Activated T-cell treated with anti-CD3 and anti-CD28 coated beads, Interleukin-2, amount 50 U/mL, for 4 hours (primary cell): ENCODE results near the gene PIWIL1. TPM values are rescaled to one million over a fixed set of nuclear protein-coding genes. Genes with fewer than 3 reads are reported as not detected.

Experiments
- ATAC-seq, 2 donors: fragments of 200-7000 bp; cut with Tn5 transposase; one replicate each; pipeline ENCODE4 v1.10.0; 2021
- DNase-seq: peaks from one replicate; pipeline ENCODE4 v3.0.0-alpha.2; 2020
- H3K27me3 Mint-ChIP-seq: one replicate; pipeline ENCODE4 v1.8.0; 2021; ENCODE audit warnings: low read depth, mixed read lengths
- H3K36me3 Mint-ChIP-seq: one replicate; pipeline ENCODE4 v1.8.0; 2022; ENCODE audit warnings: mixed read lengths; ENCODE audit not compliant: insufficient read depth
- H3K4me1 Mint-ChIP-seq: one replicate; pipeline ENCODE4 v1.8.0; 2021; ENCODE audit warnings: low read depth, mixed read lengths
- H3K4me3 Mint-ChIP-seq: one replicate; pipeline ENCODE4 v1.8.0; 2021; ENCODE audit warnings: mild to moderate bottlenecking, moderate library complexity, mixed read lengths
- H3K9me3 Mint-ChIP-seq: one replicate; pipeline ENCODE4 v1.8.0; 2021; ENCODE audit warnings: mixed read lengths
- total RNA-seq, 3 donors: library from RNA; stranded (reverse); gene quantifications; one replicate each; pipeline ENCODE4 v1.2.1, GENCODE V29; 2021

The PIWIL1 gene
- total RNA-seq, 3 donors from 2014 or later = not detected

GRCh38 chr12:130374083-130374482 is 36.4 kb downstream of the PIWIL1 start:
- Mint-ChIP-seq H3K36me3 (no peaks in the 10 kb centered on the region), H3K27me3 (peaks cover 10% of the 10 kb centered on the region), H3K4me3 (no peak overlapping the region), H3K4me1 (no peaks in the 10 kb centered on the region), H3K9me3 (no peaks in the 10 kb centered on the region)
- no peak for DNase-seq
- no peak for ATAC-seq

GRCh38 chr12:130375296-130376287 is 37.9 kb downstream of the PIWIL1 start:
- Mint-ChIP-seq H3K4me1 (no peaks in the 10 kb centered on the region), H3K27me3 (peaks cover 7% of the 10 kb centered on the region), H3K4me3 (no peak overlapping the region), H3K36me3 (no peaks in the 10 kb centered on the region), H3K9me3 (no peaks in the 10 kb centered on the region)
- ATAC-seq = no peak
- no peak for DNase-seq

DNA sequence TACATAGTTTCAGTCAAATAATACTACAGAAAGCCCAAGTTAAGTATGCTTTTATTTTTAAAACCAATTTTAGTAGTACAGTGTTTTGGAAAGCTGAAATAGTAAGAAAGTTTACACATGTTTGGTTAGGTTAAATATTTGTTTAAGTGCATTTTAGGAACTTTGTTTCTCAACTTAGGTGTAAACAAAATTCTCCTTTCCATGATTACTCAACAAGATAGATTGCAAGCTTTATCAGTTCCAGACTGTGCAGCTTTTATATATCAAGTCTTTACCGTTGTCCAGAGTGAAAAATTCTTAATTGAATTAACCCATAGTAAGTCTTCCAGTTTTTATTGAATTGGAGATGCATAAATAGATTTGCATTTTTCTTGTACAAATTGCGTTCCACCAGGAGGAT is 45.1 kb downstream of the PIWIL1 start:
- Mint-ChIP-seq H3K4me3 (no peak overlapping the region), H3K27me3 (peaks cover 14% of the 10 kb centered on the region), H3K4me1 (no peaks in the 10 kb centered on the region), H3K9me3 (peaks cover 14% of the 10 kb centered on the region), H3K36me3 (no peaks in the 10 kb centered on the region)
- no peak for DNase-seq
- no peak for ATAC-seq

- H3K36me3 Mint-ChIP-seq = no peaks in the 10 kb centered on the region
- H3K4me3 Mint-ChIP-seq = no peak overlapping the region
- no peaks in the 10 kb centered on the region for H3K4me1 Mint-ChIP-seq
- H3K9me3 Mint-ChIP-seq = peaks cover 18% of the 10 kb centered on the region
- DNase-seq = no peak
- H3K27me3 Mint-ChIP-seq = peaks cover 14% of the 10 kb centered on the region
- ATAC-seq = no peak
Measured at GRCh38 chr12:130384234-130384633, 46.5 kb downstream of the PIWIL1 start.

DNA sequence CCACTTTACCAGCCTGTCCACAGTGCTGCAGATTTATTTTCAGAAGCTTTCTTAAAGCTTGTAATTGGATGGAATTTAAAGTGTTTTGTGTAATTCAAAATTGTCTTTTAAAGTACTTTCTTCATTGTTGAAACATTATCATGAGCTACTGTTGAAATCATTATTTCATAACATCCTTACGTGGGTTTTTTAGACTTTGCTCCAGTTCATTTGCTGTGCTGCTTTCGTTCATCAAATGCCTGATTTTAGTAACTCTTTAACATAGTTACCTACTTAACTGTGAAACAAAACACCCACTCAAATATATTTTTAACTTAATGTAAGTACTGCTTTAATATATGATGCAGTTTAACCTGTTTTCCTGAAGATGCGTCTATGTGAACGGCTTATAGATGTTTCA is 47.5 kb downstream of the PIWIL1 start:
- Mint-ChIP-seq H3K36me3 (no peaks in the 10 kb centered on the region), H3K27me3 (peaks cover 14% of the 10 kb centered on the region), H3K4me1 (no peaks in the 10 kb centered on the region), H3K9me3 (peaks cover 22% of the 10 kb centered on the region), H3K4me3 (no peak overlapping the region)
- DNase-seq (no peak), ATAC-seq (no peak)

DNA sequence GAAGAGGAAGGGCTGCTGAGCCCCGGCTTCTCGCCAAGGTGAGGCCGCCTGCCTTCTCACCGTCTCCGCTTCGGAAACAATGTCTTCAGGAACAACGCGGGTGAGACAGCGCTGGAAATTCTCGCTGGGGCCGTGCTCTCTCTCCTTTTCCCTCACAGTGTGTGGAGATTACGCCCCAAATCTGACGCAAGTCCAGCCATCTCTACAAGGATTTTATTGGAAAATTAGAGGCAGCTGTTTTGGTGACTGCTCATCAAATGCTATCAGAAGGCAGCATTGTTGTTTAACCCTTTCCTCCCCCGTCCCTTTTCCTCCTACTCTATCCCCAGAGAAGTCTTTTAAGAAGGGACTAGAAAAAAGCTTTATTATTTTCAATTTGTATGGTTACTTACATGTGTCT is 53.5 kb downstream of the PIWIL1 start:
- Mint-ChIP-seq H3K4me1 (no peaks in the 10 kb centered on the region), H3K4me3 (no peak overlapping the region)

GRCh38 chr12:130394906-130395305 is 57.2 kb downstream of the PIWIL1 start:
- no peaks in the 10 kb centered on the region for H3K9me3 Mint-ChIP-seq
- DNase-seq = no peak
- H3K4me3 Mint-ChIP-seq = no peak overlapping the region
- peaks cover 7% of the 10 kb centered on the region for H3K27me3 Mint-ChIP-seq
- no peaks in the 10 kb centered on the region for H3K4me1 Mint-ChIP-seq
- H3K36me3 Mint-ChIP-seq = no peaks in the 10 kb centered on the region
- no peak for ATAC-seq

More for the DNA sequence above, 53.5 kb downstream of the PIWIL1 start:
- peaks cover 3% of the 10 kb centered on the region for H3K27me3 Mint-ChIP-seq
- H3K36me3 Mint-ChIP-seq = no peaks in the 10 kb centered on the region
- DNase-seq = no peak
- H3K9me3 Mint-ChIP-seq = peaks cover 8% of the 10 kb centered on the region
- ATAC-seq = no peak

DNA sequence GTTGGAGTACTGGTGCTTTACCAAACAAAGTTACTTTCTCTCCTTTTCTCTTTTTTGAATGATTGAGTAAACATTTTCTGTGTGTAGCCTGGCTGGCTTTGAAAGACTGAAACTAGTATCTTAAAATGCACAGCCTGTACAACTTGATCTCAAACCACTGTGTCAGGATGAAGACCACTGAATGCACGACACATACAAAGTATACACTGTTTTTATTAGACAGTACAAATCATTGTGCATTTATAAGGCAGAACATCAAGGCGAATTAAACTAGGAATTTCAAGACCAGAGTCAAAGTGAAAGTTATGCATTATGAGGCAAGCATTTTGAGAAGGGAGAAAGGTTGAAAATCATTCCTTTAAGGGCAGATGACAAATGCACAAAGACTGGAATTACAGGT is 59.0 kb downstream of the PIWIL1 start:
- ATAC-seq (no peak), DNase-seq (no peak)
- Mint-ChIP-seq H3K4me3 (no peak overlapping the region), H3K9me3 (no peaks in the 10 kb centered on the region), H3K36me3 (no peaks in the 10 kb centered on the region), H3K4me1 (no peaks in the 10 kb centered on the region), H3K27me3 (peaks cover 7% of the 10 kb centered on the region)

DNA sequence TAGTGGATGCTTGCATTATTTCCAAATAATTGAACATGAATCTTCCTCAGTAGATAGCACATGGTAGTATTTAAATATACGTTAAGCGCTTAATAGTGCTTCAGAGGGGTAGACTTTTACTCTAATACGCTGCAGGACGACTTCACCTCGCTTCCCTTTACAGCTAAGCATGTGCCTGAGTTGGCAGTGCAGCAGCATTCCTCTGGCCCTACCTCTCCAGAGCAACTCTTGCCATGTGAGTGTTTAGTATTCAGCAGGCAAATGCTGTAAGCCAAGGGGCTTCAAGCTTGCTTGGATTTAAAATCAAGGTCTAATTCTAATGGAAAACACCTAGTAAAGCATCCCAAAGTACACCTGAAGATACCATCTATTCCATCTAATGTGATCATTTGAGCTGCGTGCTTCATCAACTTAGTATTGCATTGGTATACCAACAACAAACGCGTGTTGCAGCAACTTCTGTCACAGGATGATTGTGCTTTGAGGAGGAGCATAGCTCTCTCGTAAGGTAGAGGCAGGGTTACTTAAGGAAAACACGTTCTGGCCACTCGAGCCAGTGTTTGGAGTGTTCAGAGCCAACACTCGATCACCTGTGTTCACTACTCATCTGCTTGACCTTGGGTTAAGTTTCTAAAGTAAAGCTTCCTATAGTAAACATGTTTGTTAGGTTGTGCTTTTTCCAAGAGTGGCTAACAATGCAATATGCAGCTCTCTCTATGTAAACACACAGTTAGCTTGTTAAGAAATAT is 60.6 kb downstream of the PIWIL1 start:
- H3K4me3 Mint-ChIP-seq = no peak overlapping the region
- no peaks in the 10 kb centered on the region for H3K9me3 Mint-ChIP-seq
- ATAC-seq = no peak
- no peak for DNase-seq
- H3K27me3 Mint-ChIP-seq = peaks cover 15% of the 10 kb centered on the region
- H3K4me1 Mint-ChIP-seq = no peaks in the 10 kb centered on the region
- H3K36me3 Mint-ChIP-seq = no peaks in the 10 kb centered on the region

DNA sequence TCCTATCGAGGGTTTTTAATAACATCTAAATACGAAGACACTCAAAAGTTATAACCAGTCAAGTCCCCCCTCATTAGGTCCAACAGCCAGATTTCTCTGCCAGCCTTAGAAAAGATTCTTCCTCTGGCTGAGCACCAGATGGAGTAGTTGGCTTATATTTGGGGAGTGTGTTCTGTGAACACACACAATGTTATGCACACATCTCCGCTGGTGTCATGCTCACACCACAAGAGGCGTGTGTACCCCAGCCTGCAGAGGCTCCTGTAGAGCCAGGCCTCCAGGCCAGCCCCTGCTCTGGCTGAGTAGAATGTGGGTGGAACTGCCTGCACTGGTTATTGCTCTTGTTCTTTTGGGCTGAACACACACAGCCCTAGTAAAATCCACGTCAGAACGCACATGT is 64.0 kb downstream of the PIWIL1 start:
- DNase-seq (no peak), ATAC-seq (no peak)
- no peak overlapping the region for H3K4me3 Mint-ChIP-seq
- H3K36me3 Mint-ChIP-seq = no peaks in the 10 kb centered on the region
- H3K9me3 Mint-ChIP-seq = no peaks in the 10 kb centered on the region
- peaks cover 12% of the 10 kb centered on the region for H3K27me3 Mint-ChIP-seq
- H3K4me1 Mint-ChIP-seq = no peaks in the 10 kb centered on the region

- H3K4me1 Mint-ChIP-seq = no peaks in the 10 kb centered on the region
- ATAC-seq = no peak
- no peak overlapping the region for H3K4me3 Mint-ChIP-seq
Measured at GRCh38 chr12:130405332-130405731, 67.6 kb downstream of the PIWIL1 start.

DNA sequence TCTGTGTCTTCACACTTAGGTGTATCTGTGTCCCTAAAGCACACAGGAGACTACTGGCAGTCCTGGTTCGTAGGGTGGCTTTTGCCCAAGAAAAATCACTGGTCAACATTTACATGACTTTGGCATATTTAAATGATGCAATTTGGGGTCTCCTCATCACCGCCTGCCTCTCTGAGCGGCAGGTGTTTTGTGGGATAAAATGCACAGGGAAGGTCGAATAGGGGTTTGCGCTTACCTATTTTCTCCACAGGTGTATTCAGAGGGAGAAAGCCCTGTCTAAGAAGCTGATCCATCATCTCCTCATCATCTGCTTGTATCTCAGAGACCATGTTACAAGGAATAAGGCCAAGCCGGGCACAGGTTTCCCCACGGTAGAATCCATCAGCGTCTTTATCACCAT is 74.7 kb downstream of the PIWIL1 start:
- Mint-ChIP-seq H3K9me3 (no peaks in the 10 kb centered on the region), H3K36me3 (no peaks in the 10 kb centered on the region), H3K4me1 (no peaks in the 10 kb centered on the region), H3K4me3 (no peak overlapping the region), H3K27me3 (no peaks in the 10 kb centered on the region)
- DNase-seq (no peak), ATAC-seq (no peak)

More at GRCh38 chr12:130405332-130405731, 67.6 kb downstream of the PIWIL1 start:
- H3K36me3 Mint-ChIP-seq = no peaks in the 10 kb centered on the region
- no peaks in the 10 kb centered on the region for H3K9me3 Mint-ChIP-seq
- DNase-seq = no peak
- H3K27me3 Mint-ChIP-seq = peaks cover 9% of the 10 kb centered on the region

DNA sequence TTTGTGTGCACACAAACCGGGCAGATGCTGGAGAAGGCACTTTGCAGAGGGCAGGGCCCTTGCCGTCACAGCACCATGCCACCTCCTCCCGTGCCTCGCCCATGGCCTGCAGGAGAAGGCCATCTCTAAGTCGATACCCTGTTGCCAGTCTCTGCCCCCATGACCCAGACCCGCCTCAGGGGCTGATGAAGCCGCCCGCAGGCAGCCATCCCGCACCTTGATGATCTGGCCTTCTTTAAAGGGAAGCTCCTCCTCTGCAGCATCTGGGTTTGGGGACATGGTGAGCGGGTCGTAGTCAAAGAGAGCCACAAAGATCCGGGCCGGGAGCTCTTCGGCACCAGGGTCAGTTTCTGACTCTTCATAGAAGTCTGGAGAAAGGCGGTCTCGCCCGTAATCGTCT is 76.2 kb downstream of the PIWIL1 start:
- Mint-ChIP-seq H3K36me3 (no peaks in the 10 kb centered on the region), H3K4me1 (no peaks in the 10 kb centered on the region)
- ATAC-seq = no peak

DNA sequence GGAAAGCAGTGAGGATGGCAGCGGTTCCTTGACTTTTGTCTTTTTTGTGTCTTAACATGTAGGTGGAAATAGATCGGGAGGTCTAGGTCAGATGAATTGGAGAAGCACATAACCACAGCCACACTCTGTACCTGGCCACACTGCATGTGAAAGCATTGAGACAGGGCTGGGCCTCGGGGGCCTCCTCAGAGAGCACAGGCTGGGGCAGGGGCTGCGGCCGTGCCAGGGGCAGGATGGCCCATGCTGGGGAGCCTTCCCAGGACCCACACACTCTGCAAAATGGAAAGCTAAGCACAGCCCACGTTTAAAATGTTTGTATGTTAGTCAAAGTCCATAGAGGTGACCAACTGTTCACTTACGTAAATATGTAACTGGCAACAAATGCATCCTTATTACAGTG is 76.7 kb downstream of the PIWIL1 start:
- Mint-ChIP-seq H3K9me3 (no peaks in the 10 kb centered on the region), H3K4me1 (no peaks in the 10 kb centered on the region), H3K36me3 (no peaks in the 10 kb centered on the region), H3K27me3 (peaks cover under 1% of the 10 kb centered on the region), H3K4me3 (no peak overlapping the region)
- ATAC-seq (no peak), DNase-seq (no peak)

More for the DNA sequence above, 76.2 kb downstream of the PIWIL1 start:
- no peak overlapping the region for H3K4me3 Mint-ChIP-seq
- H3K27me3 Mint-ChIP-seq = no peaks in the 10 kb centered on the region
- no peak for DNase-seq
- no peaks in the 10 kb centered on the region for H3K9me3 Mint-ChIP-seq

DNA sequence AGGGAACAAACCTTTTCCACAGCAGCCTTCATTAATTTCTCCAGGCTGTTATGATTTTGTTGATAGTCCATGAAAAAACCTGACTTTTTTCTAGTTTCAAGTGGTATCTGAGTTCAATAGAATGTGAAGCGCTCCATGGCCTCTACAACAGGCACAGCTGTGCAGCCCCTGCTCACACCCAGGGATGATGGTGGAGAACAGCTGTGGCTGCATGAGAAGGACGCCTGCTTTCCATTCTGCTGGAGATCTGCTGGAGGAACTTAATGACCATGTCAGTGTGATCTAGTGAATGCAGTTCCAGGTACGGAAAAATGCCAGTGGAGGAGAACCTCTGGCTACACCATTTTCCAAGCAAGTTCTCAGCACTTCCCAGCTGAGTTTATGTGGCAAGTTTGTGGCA is 80.6 kb downstream of the PIWIL1 start:
- no peaks in the 10 kb centered on the region for H3K4me1 Mint-ChIP-seq
- no peaks in the 10 kb centered on the region for H3K36me3 Mint-ChIP-seq
- no peaks in the 10 kb centered on the region for H3K9me3 Mint-ChIP-seq
- peaks cover 2% of the 10 kb centered on the region for H3K27me3 Mint-ChIP-seq
- ATAC-seq (no peak), DNase-seq (no peak)
- H3K4me3 Mint-ChIP-seq = no peak overlapping the region
